Heart right ventricle (tissue), 16 donors: ENCODE data around the gene NF1. TPM values are rescaled to one million over a fixed set of nuclear protein-coding genes. Genes with fewer than 3 reads are reported as not detected.

Experiments
- ATAC-seq, 8 donors: fragments of 200-7000 bp; cut with Tn5 transposase; one replicate each; pipeline ENCODE4 v1.9.1; 2020; ENCODE audit warnings: mild to moderate bottlenecking in 8 of 8, moderate library complexity in 8 of 8, moderate number of reproducible peaks in 1 of 8
- DNase-seq, 2 donors: peaks; one replicate each; pipeline ENCODE4 v3.0.0-alpha.2; 2020
- H3K27ac ChIP-seq, 10 donors: fragments of 200-600 bp; sonication (generic) in 2 of 10; one replicate each; pipeline versions ENCODE4 v1.5.0 to v1.8.0; 2020 to 2022; ENCODE audit warnings: mild to moderate bottlenecking in 3 of 10
- H3K27me3 ChIP-seq, 7 donors: fragments of 200-600 bp; one replicate each; pipeline ENCODE4 v1.8.0; 2021 to 2022; ENCODE audit warnings: mild to moderate bottlenecking in 2 of 7
- H3K36me3 ChIP-seq, 9 donors: fragments of 200-600 bp; sonication (generic) in 1 of 9; one replicate each; pipeline versions ENCODE4 v1.5.0 to v1.8.0; 2020 to 2022; ENCODE audit warnings: mild to moderate bottlenecking in 2 of 9
- H3K4me1 ChIP-seq, 9 donors: fragments of 200-600 bp; sonication (generic) in 1 of 9; one replicate each; pipeline versions ENCODE4 v1.5.0 to v1.8.0; 2020 to 2022; ENCODE audit warnings: mild to moderate bottlenecking in 4 of 9
- H3K4me3 ChIP-seq, 10 donors: fragments of 200-600 bp; sonication (generic) in 2 of 10; one replicate each; pipeline versions ENCODE4 v1.5.0 to v1.8.0; 2020 to 2022; ENCODE audit warnings: mild to moderate bottlenecking in 7 of 10, moderate library complexity in 2 of 10
- H3K9me3 ChIP-seq, 11 donors: fragments of 200-600 bp in 10 of 11; sonication (generic) in 2 of 11; one replicate each; pipeline versions ENCODE4 v1.5.0 to v1.8.0; 2013 to 2022; ENCODE audit warnings: mild to moderate bottlenecking in 2 of 11, control low read depth in 1 of 11, moderate library complexity in 1 of 11
- CTCF ChIP-seq, 9 donors: fragments of 200-600 bp; sonication (generic) in 2 of 9; IDR thresholded peaks; one replicate each; pipeline versions ENCODE4 v1.5.0 to v1.8.0; 2021 to 2022; ENCODE audit warnings: antibody characterized with exemption in 9 of 9, mild to moderate bottlenecking in 5 of 9, moderate library complexity in 1 of 9
- WGBS, 2 donors: extraction: QIAGEN DNeasy Blood & Tissue Kit; methylation state at CpG; one replicate each; pipeline ENCODE4 v1.1.7; 2013; ENCODE audit warnings: inconsistent platforms in 1 of 2; 5-methylcytosine and 5-hydroxymethylcytosine counted together
- intact Hi-C, 10 donors: fragments of 100-400 bp; cut with DNase I; formaldehyde crosslinking; loops; one replicate each; pipeline versions ENCODE4 v1.11.1 to v1.14.2; 2022
- polyA plus RNA-seq, 2 donors: library from polyadenylated mRNA; stranded (reverse); fragments of 200-250 nt; gene quantifications; one replicate each; pipeline ENCODE4 v1.2.3, GENCODE V29; 2013
- total RNA-seq, 10 donors: library from RNA; stranded (reverse); fragmentation: NEBNext Ultra II Directional in 3 of 10; extraction: Animal tissue kit (Norgen Biotek cat#: 25700) in 3 of 10; gene quantifications; one replicate each; pipeline versions ENCODE4 v1.2.1 to v1.2.4, GENCODE V29; 2021 to 2023
- donor health status: Arrhythmogenic right ventricular cardiomyopathy.
- donor health status: ischemic (EF 13 %, LVEDD 7.1; RV severe dilation, severe dysfunction).
- donor health status: healthy with polysubstance abuse.
- donor health status: DM: no; HTN: yes; CAD: no.
- donor health status: DM: no; HTN: no; CAD: no.
- donor health status: ischemic (EF 25% LVEDD 6.9; RV normal size, moderate dysfunction).
- donor health status: ischemic (EF 25% LVEDD 5.7; RV mildly dilated, moderate dysfunction).
- donor health status: healthy.
- donor health status: DM: yes; HTN: yes; CAD: no.
- donor health status: Ischemic cardiomyopathy.
- donor health status: ischemic (EF 35%, LVEDD 5.7; RV mildly dilated, moderate dysfunction).
- donor health status: nonischemic (EF 11% LVEDD 7.7; RV severe dilation, severe dysfunction).
- donor health status: DM: yes; HTN: yes; CAD: no.
- donor health status: PGD.
- donor health status: ischemic (EF 29% LVEDD 5.4; RV normal size, mild dysfunction).
- donor health status: nonischemic (EF 23%, LVEDD 6.1; RV moderate dilation, normal function).

NF1 gene
- total and polyA plus RNA-seq, 12 donors = 4.2 to 71.0 (median 54.6) TPM

- H3K27me3 ChIP-seq = no peaks in the 10 kb centered on the region
- no peak for DNase-seq
- intact Hi-C loops = no loop called here
- H3K9me3 ChIP-seq = no peaks in the 10 kb centered on the region
- no peak for ATAC-seq
- no peak for TF ChIP-seq CTCF (IDR thresholded peaks at IDR 0.05)
- WGBS, 2 donors = 98% methylated on average over 4 of the region's 4 CpGs
- no peak overlapping the region for H3K27ac ChIP-seq
- peaks cover 0 to 7% (median under 1%) of the 10 kb centered on the region in 9 donors for H3K4me1 ChIP-seq
- no peak overlapping the region for H3K4me3 ChIP-seq
- peaks cover 0 to 98% (median 17%) of the 10 kb centered on the region in 9 donors for H3K36me3 ChIP-seq
Measured at GRCh38 chr17:31366088-31366487, 271.3 kb downstream of the NF1 start.

- DNase-seq (no peak), ATAC-seq (no peak)
- TF ChIP-seq CTCF (IDR thresholded peaks at IDR 0.05) = no peak
- no peak overlapping the region for H3K27ac ChIP-seq
- no peaks in the 10 kb centered on the region for H3K9me3 ChIP-seq
- H3K4me3 ChIP-seq = no peak overlapping the region
- peaks cover 0 to 36% (median 5%) of the 10 kb centered on the region in 9 donors for H3K4me1 ChIP-seq
- intact Hi-C loops = no loop called here
- H3K27me3 ChIP-seq = no peaks in the 10 kb centered on the region
- H3K36me3 ChIP-seq = peaks cover 0 to 85% (median 16%) of the 10 kb centered on the region in 9 donors
Measured at GRCh38 chr17:31369266-31369665, 274.5 kb downstream of the NF1 start.

GRCh38 chr17:31371511-31372097 lies 276.8 kb downstream of the NF1 start:
- no peaks in the 10 kb centered on the region for H3K27me3 ChIP-seq
- WGBS, 2 donors = 21 to 28% methylated on average over 4 of the region's 4 CpGs
- DNase-seq = no peak
- no peak for TF ChIP-seq CTCF (IDR thresholded peaks at IDR 0.05)
- no peak overlapping the region for H3K27ac ChIP-seq
- no peaks in the 10 kb centered on the region for H3K9me3 ChIP-seq
- peaks cover 0 to 85% (median 20%) of the 10 kb centered on the region in 9 donors for H3K36me3 ChIP-seq
- peaks cover 0 to 36% (median 5%) of the 10 kb centered on the region in 9 donors for H3K4me1 ChIP-seq
- no peak for ATAC-seq
- intact Hi-C loops = loop anchor here in 2 of 10 donors (10.0 kb wide), 1 partner anchor 357 kb away; no protein-coding TSS in a partner anchor
- no peak overlapping the region for H3K4me3 ChIP-seq

- DNase-seq (no peak), ATAC-seq (peak in 7 of 8 donors; percentile 53 to 79 (median 69))
- H3K36me3 ChIP-seq = peaks cover 0 to 85% (median 19%) of the 10 kb centered on the region in 9 donors
- no peaks in the 10 kb centered on the region for H3K27me3 ChIP-seq
- 91 to 95% methylated on average over 10 of the region's 10 CpGs for WGBS, 2 donors
- no peaks in the 10 kb centered on the region for H3K9me3 ChIP-seq
- peaks cover 0 to 36% (median 5%) of the 10 kb centered on the region in 9 donors for H3K4me1 ChIP-seq
- TF ChIP-seq CTCF (IDR thresholded peaks at IDR 0.05) = peak in 7 of 9 donors; percentile 44 to 70 (median 50)
- H3K4me3 ChIP-seq = no peak overlapping the region
- peak overlapping the region in 1 of 10 donors; percentile 60 for H3K27ac ChIP-seq
- intact Hi-C loops = loop anchor here in 2 of 10 donors (10.0 kb wide), 1 partner anchor 359 kb away; no protein-coding TSS in a partner anchor
Measured at GRCh38 chr17:31373150-31374093, 278.6 kb downstream of the NF1 start.
